Activated CD4-positive, alpha-beta T cell treated with anti-CD3 and anti-CD28 coated beads for 36 hours (primary cell): Measurements from ENCODE around the gene TBX19. TPM values are rescaled to one million over a fixed set of nuclear protein-coding genes. Genes with fewer than 3 reads are reported as not detected.

Experiments used
- ATAC-seq: fragments of 200-7000 bp; cut with Tn5 transposase; one replicate; pipeline ENCODE4 v1.10.0; 2021; ENCODE audit warnings: mild to moderate bottlenecking, moderate library complexity
- CTCF ChIA-PET: fragments of 350-600 bp; sonication (Branson Sonifier 250); formaldehyde crosslinking; loops from one replicate; lab custom pipeline; 2021; ENCODE audit warnings: antibody characterized with exemption; lab: Charles Lee
- POLR2A ChIA-PET: fragments of 350-600 bp; sonication (Branson Sonifier 250); formaldehyde crosslinking; loops from one replicate; lab custom pipeline; 2021; ENCODE audit warnings: antibody characterized with exemption, inconsistent platforms; lab: Charles Lee
- DNase-seq: peaks from one replicate; pipeline ENCODE4 v3.0.0-alpha.2; 2020
- H3K27ac Mint-ChIP-seq: one replicate; pipeline ENCODE4 v1.8.0; 2021; ENCODE audit warnings: mixed read lengths
- H3K27me3 Mint-ChIP-seq: one replicate; pipeline ENCODE4 v1.8.0; 2021; ENCODE audit warnings: mixed read lengths
- H3K36me3 Mint-ChIP-seq: one replicate; pipeline ENCODE4 v1.8.0; 2021; ENCODE audit warnings: low read depth, mixed read lengths
- H3K4me1 Mint-ChIP-seq: one replicate; pipeline ENCODE4 v1.8.0; 2021; ENCODE audit warnings: mixed read lengths
- H3K4me3 Mint-ChIP-seq: one replicate; pipeline ENCODE4 v1.8.0; 2021; ENCODE audit warnings: mild to moderate bottlenecking, moderate library complexity, mixed read lengths
- H3K9me3 Mint-ChIP-seq: one replicate; pipeline ENCODE4 v1.8.0; 2021; ENCODE audit warnings: low read depth, mixed read lengths
- intact Hi-C, 2 experiments: fragments of 100-400 bp; cut with DNase I in 1 of 2; cut with micrococcal nuclease in 1 of 2; formaldehyde crosslinking; loops; one replicate each; pipeline versions ENCODE4 v1.14.2 to v1.15.1; 2022 to 2024; cut with DNase I, micrococcal nuclease
- total RNA-seq, 2 experiments: library from RNA; stranded (reverse); gene quantifications; one replicate each; pipeline ENCODE4 v1.2.3, GENCODE V29; 2021

TBX19 gene
- total RNA-seq, 2 experiments from 2014 or later: 2.5 to 2.6 TPM

DNA sequence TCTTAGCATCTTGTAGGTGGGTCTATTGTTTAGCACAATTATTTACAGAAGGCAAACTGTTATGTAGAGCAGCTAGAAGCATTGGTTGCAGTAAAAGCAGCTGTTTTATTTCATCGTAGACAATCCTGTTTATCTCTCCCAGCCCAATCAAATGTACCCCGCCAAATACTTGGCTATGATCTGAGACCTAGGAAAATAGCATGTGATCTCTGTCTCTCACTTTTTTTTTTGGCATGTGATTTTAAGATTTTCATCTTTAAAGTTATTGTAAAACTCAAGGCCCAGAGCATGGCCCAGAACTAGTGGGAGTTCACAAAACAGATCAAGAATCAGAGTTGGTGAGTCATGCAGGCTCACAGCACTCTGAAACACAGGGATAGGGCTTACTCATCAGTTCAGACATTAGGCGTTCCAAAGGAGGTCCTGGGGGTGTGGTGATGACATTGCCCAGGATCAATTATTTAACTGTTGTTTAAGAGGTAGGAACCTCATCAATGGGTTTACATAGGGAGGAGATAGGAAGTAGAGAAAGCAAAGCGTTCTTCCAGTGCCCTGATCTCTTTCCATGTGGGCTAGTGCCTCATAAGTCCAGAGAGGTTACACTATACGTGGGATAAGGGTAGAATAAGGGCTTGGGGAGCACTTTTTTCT, 40.2 kb downstream of the TBX19 start:
- intact Hi-C loops: loop anchor here (5.0 kb wide), 2 partner anchors 84 to 184 kb away; partner anchors contain the start of gene GPR161 (in 1 of the 2)
- H3K27ac Mint-ChIP-seq: no peak overlapping the region
- POLR2A ChIA-PET: interaction anchor here (0.7 kb wide), 1 partner anchor 387 kb away, joined by 14 read pairs; no protein-coding TSS in a partner anchor
- no peaks in the 10 kb centered on the region for H3K27me3 Mint-ChIP-seq
- peaks cover 13% of the 10 kb centered on the region for H3K4me1 Mint-ChIP-seq
- DNase-seq: peak; percentile 38
- H3K4me3 Mint-ChIP-seq: no peak overlapping the region
- no peaks in the 10 kb centered on the region for H3K9me3 Mint-ChIP-seq
- CTCF ChIA-PET: interaction anchor here (0.7 kb wide), 1 partner anchor 818 kb away, joined by 4 read pairs; no protein-coding TSS in a partner anchor
- ATAC-seq: peak; percentile 89
- H3K36me3 Mint-ChIP-seq: peaks cover 2% of the 10 kb centered on the region

DNA sequence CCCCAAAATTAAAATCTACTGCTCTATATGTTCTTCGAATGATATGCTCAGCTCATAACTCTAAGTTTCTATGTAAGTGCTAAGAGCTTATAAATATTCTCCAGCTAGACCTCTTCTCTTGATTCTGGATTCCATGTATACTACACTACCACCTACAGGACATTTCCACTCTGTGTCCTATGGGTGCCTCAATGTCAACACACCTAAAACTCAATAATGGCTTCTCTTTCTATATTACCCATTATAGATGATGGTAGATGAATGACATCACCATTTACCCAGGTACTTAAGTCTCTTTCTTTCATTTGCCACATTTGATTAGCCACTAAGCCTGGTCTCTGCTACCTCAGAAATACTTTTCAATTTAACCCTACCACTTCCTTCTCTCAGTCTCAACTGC, 41.3 kb downstream of the TBX19 start:
- DNase-seq (no peak), ATAC-seq (peak; percentile 78)
- no peaks in the 10 kb centered on the region for H3K9me3 Mint-ChIP-seq
- intact Hi-C loops: loop anchor here (2.0 to 5.0 kb wide), 3 partner anchors 85 to 237 kb away; partner anchors contain the start of gene GPR161 (in 1 of the 2)
- POLR2A ChIA-PET: no interaction called here
- H3K36me3 Mint-ChIP-seq: peaks cover 2% of the 10 kb centered on the region
- H3K4me1 Mint-ChIP-seq: peaks cover 13% of the 10 kb centered on the region
- H3K4me3 Mint-ChIP-seq: no peak overlapping the region
- H3K27ac Mint-ChIP-seq: no peak overlapping the region
- H3K27me3 Mint-ChIP-seq: no peaks in the 10 kb centered on the region
- CTCF ChIA-PET: interaction anchor here (0.9 to 2.4 kb wide), 2 partner anchors 13 to 21 kb away, joined by 3 to 8 read pairs; no protein-coding TSS in a partner anchor

DNA sequence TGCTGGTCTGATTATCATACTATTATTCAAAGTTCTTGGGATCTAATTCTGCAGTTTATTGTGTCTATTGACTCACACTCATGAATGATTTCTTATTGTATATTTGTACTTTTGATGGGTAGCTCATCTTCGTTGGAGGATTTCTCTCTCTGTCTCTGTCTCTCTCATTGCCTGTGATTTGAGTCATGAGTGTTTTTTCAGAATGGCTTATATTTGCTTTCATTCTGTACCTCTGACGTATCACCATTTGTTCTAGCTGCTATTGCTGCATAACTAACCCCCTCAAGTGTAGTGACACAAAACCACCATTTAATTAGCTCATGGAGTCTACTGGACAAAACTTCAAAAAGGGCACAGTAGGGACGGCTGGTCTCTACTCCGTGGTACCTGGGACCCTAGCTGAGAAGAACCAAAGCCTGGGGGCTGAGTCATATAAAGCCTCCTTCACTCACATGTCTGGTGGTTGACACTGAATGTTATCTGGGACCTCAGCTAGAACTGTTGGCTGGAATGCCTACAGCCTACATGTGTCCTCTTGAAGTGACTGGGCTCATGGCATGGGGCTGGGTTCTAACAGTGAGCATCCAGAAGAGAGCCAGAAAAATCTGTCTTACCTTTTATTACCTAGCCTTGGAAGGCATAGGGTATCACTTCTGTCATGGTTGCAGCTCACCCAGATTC, 44.2 kb downstream of the TBX19 start:
- Mint-ChIP-seq H3K27me3 (no peaks in the 10 kb centered on the region), H3K27ac (no peak overlapping the region), H3K36me3 (peaks cover 2% of the 10 kb centered on the region), H3K9me3 (no peaks in the 10 kb centered on the region), H3K4me3 (no peak overlapping the region), H3K4me1 (peaks cover 4% of the 10 kb centered on the region)
- intact Hi-C loops: loop anchor here (5.0 kb wide), 2 partner anchors 88 to 188 kb away; partner anchors contain the start of gene GPR161 (in 1 of the 2)
- CTCF ChIA-PET: no interaction called here
- POLR2A ChIA-PET: no interaction called here
- ATAC-seq: peak; percentile 26
- no peak for DNase-seq

DNA sequence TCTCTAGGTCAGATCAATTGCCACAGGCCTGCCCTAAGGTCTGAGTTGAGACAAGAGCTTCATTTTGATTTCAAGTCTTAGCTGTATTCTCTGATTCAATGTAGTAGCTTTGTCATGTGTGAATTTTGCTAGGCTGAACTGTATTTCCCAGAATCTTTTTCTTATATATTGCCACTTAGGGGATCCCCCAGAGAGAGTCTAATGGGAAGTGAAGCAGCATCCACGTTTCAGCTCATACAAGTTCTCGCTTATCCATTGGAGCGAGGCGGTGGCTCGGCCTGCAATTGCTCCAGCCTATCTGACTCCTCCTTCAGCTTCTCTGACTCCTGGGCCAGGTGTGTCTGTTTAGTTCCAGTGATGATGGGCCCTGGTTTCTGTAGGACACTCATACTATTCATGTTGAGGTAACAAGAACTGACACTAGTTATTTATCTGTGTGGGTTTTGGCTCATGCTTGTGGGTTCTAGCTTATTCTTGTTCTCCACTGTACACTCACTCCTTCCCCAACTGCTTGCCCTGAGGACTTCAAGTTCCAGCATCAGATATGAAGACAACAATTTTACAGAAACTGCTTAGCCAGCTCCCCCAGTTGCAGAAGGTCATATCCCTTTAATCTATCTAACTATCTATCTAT, 48.2 kb downstream of the TBX19 start:
- Mint-ChIP-seq H3K4me1 (no peaks in the 10 kb centered on the region), H3K36me3 (peaks cover 2% of the 10 kb centered on the region), H3K27ac (no peak overlapping the region), H3K9me3 (no peaks in the 10 kb centered on the region), H3K4me3 (no peak overlapping the region), H3K27me3 (no peaks in the 10 kb centered on the region)
- ATAC-seq: no peak
- no peak for DNase-seq
- intact Hi-C loops: no loop called here
- ChIA-PET CTCF (interaction anchor here (0.6 to 8.0 kb wide), 6 partner anchors 12 to 105 kb away, joined by 3 to 52 read pairs (median 3); no protein-coding TSS in a partner anchor), POLR2A (interaction anchor here (0.7 kb wide), 1 partner anchor 1776 kb away, joined by 3 read pairs; no protein-coding TSS in a partner anchor)

DNA sequence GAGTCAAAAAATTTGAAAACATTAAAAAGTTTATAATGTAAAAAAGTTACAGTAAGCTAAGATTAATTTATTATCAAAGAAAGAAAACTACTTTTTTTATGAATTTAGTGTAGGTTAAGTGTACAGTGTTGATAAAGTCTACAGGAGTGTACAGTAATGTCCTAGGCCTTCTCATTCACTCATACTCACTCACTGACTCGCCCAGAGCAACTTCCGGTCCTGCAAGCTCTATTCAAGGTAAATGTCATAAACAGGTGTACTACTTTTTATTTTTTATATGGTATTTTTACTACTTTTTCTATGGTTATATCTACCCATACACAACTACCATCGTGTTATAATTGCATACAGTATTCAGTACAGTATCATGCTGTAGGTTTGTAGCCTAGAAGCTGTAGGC, 49.6 kb downstream of the TBX19 start:
- DNase-seq (no peak), ATAC-seq (no peak)
- Mint-ChIP-seq H3K27me3 (no peaks in the 10 kb centered on the region), H3K4me1 (no peaks in the 10 kb centered on the region), H3K4me3 (no peak overlapping the region), H3K27ac (no peak overlapping the region), H3K9me3 (no peaks in the 10 kb centered on the region), H3K36me3 (no peaks in the 10 kb centered on the region)
- intact Hi-C loops: no loop called here
- ChIA-PET CTCF (interaction anchor here (0.6 to 8.0 kb wide), 2 partner anchors 12 to 109 kb away, joined by 3 to 52 read pairs; no protein-coding TSS in a partner anchor), POLR2A (no interaction called here)

DNA sequence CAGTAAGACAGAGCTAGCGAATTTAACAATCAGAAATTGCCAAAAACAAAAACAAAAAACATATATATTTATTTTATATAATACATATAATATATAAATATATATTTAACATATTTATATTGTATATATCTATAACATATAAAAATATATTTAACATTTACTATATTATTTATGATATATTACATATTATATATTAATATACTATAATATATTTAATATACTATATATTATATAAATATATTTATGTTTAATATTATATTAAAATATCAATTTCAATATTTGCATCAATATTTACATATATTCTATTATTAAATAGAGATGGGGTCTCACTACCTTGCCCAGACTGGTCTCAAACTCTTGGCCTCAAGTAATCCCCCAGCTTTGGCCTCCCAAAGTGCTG, 50.9 kb downstream of the TBX19 start:
- intact Hi-C loops: no loop called here
- ATAC-seq (no peak), DNase-seq (no peak)
- Mint-ChIP-seq H3K36me3 (no peaks in the 10 kb centered on the region), H3K27ac (no peak overlapping the region), H3K27me3 (no peaks in the 10 kb centered on the region), H3K9me3 (no peaks in the 10 kb centered on the region), H3K4me3 (no peak overlapping the region), H3K4me1 (peaks cover 2% of the 10 kb centered on the region)
- ChIA-PET POLR2A (no interaction called here), CTCF (interaction anchor here (1.3 to 8.0 kb wide), 2 partner anchors 8 to 11 kb away, joined by 4 to 52 read pairs; no protein-coding TSS in a partner anchor)

DNA sequence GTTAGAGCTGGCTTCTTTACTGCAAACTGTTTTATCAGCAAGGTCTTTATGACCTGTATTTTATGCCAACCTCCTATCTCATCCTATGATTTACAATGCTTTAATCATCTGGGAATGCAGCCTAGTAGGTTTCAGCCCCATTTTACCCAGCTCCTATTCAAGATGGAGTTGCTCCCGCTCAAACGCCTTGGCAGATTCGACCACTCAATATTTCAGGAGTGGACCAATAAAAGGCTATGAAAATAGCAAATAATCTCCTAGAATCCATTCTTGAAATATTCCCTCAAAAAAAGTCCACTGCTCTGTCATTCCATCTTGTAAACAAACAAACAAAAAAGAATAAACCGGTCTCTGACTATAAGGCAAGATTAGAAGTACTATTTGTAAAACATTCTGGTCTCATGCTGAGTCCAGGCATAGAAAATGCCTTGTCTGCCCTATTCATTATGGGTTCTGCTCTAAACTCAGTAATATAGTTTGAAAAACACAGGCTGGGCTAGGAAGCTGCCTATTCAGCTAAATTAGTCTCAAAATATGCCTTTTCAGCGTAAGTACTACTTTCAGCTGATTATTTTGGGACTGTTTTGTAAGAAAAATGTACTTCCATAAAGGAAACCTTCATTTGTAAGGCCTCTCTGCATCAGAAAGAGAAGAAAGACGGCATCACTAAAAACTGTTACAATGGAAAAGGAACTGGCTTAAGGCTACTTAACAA, 53.0 kb downstream of the TBX19 start:
- POLR2A ChIA-PET: no interaction called here
- no peak overlapping the region for H3K27ac Mint-ChIP-seq
- H3K36me3 Mint-ChIP-seq: no peaks in the 10 kb centered on the region
- no peak overlapping the region for H3K4me3 Mint-ChIP-seq
- H3K9me3 Mint-ChIP-seq: no peaks in the 10 kb centered on the region
- H3K4me1 Mint-ChIP-seq: peaks cover 2% of the 10 kb centered on the region
- DNase-seq (no peak), ATAC-seq (no peak)
- no peaks in the 10 kb centered on the region for H3K27me3 Mint-ChIP-seq
- CTCF ChIA-PET: interaction anchor here (1.1 to 8.0 kb wide), 2 partner anchors 9 to 12 kb away, joined by 3 to 52 read pairs; no protein-coding TSS in a partner anchor
- intact Hi-C loops: no loop called here

DNA sequence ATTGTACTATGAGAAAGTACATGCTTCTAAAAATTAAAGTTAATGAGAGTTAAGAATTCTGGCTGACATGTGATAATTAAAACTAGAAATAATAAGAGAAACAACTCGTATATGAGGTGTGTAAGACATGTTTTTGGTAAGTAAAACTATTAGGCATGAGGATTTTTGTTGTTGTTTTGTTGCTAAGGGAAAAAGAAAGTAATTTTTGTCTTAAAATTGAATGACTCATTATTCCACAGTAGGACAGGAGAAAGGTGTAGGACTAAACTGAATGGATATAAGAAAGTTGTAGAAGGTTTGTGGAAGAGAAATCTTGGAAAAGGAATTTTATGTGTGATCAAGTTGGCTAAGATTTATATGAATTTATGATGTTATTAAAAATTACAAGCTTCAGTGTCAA, 54.8 kb downstream of the TBX19 start:
- intact Hi-C loops: no loop called here
- H3K4me1 Mint-ChIP-seq: peaks cover 2% of the 10 kb centered on the region
- no peak overlapping the region for H3K27ac Mint-ChIP-seq
- no peaks in the 10 kb centered on the region for H3K27me3 Mint-ChIP-seq
- ChIA-PET POLR2A (no interaction called here), CTCF (interaction anchor here (0.9 to 1.3 kb wide), 3 partner anchors 10 to 253 kb away, joined by 3 to 5 read pairs (median 3); no protein-coding TSS in a partner anchor)
- H3K4me3 Mint-ChIP-seq: no peak overlapping the region
- DNase-seq (no peak), ATAC-seq (no peak)
- no peaks in the 10 kb centered on the region for H3K36me3 Mint-ChIP-seq
- no peaks in the 10 kb centered on the region for H3K9me3 Mint-ChIP-seq

DNA sequence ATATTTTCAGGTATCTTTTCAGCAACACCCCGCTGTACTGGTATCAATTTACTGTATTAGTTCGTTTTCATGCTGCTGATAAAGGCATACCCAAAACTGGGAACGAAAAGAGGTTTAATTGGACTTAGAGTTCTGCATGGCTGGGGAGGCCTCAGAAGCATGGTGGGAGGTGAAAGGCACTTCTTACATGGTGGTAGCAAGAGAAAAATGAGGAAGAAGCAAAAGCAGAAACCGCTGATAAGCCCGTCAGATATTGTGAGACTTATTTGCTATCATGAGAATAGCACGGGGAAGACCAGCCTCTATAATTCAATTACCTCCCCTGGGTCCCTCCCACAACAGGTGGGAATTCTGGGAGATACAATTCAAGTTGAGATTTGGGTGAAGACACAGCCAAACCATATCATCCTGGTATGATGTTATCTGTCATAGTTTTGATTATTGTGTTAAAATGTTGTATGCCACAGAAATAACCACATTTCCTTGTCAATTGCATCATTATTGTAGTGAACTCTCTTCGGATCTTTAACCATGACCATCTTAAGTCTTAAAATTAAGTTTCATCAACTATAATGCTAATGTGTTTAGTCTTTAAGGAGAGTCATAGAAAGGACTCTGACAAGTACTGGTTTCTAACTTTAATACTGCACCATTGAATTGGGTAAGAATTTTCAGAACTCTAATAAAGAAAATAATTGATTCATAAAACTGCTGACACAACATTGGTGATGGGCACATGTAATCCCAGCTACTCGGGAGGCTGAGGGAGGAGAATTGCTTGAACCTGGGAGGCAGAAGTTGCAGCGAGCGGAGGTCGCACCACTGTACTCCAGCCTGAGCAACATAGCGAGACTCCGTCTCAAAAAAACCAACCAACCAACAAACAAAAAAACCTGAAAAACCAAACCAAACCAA, 58.2 kb downstream of the TBX19 start:
- H3K36me3 Mint-ChIP-seq: no peaks in the 10 kb centered on the region
- peaks cover 23% of the 10 kb centered on the region for H3K4me1 Mint-ChIP-seq
- DNase-seq: no peak

More for the DNA sequence above, 58.2 kb downstream of the TBX19 start:
- intact Hi-C loops: no loop called here
- H3K9me3 Mint-ChIP-seq: no peaks in the 10 kb centered on the region
- no peak overlapping the region for H3K4me3 Mint-ChIP-seq
- POLR2A ChIA-PET: no interaction called here
- CTCF ChIA-PET: no interaction called here
- no peaks in the 10 kb centered on the region for H3K27me3 Mint-ChIP-seq
- H3K27ac Mint-ChIP-seq: no peak overlapping the region
- ATAC-seq: no peak
